HepG2 (cell line): ENCODE measurements around the gene FAF2. TPM values are rescaled to one million over a fixed set of nuclear protein-coding genes. Genes with fewer than 3 reads are reported as not detected.

ENCODE experiments used
- FOXK1 ChIP-seq: sonication (generic); formaldehyde crosslinking; IDR thresholded peaks from 2 replicates; pipeline ENCODE4 v1.4.0; 2020; ENCODE audit warnings: low read depth, missing genetic modification reagents, borderline replicate concordance
- FOXK2 ChIP-seq: fragments of 450-650 bp; IDR thresholded peaks from 2 replicates; pipeline ENCODE4 v1.6.1; 2016
- GABPA ChIP-seq, 2 experiments: IDR thresholded peaks; 2 replicates each; pipeline ENCODE4 v1.6.1; 2011 to 2016; ENCODE audit warnings: low read depth in 2 of 2, low read length in 1 of 2, missing biosample characterization in 1 of 2, missing genetic modification characterization in 1 of 2
- HOXA5 ChIP-seq: sonication (generic); formaldehyde crosslinking; IDR thresholded peaks from 2 replicates; pipeline ENCODE4 v1.4.0; 2020; ENCODE audit warnings: missing genetic modification reagents
- IRX3 ChIP-seq: sonication (generic); formaldehyde crosslinking; IDR thresholded peaks from 2 replicates; pipeline ENCODE4 v1.8.1; 2023; ENCODE audit warnings: mild to moderate bottlenecking, low read depth, missing genetic modification reagents, borderline replicate concordance
- KDM1A ChIP-seq: IDR thresholded peaks from 2 replicates; pipeline ENCODE4 v1.6.1; 2016; ENCODE audit warnings: missing compliant biosample characterization
- NBN ChIP-seq: fragments of 450-650 bp; conservative IDR thresholded peaks from 2 replicates; pipeline ENCODE4 v1.6.1; 2017
- PCBP1 ChIP-seq: fragments of 200-400 bp; formaldehyde crosslinking; IDR thresholded peaks from 2 replicates; pipeline ENCODE4 v1.6.1; 2017; ENCODE audit warnings: mild to moderate bottlenecking, low read depth, low read length, borderline replicate concordance
- SALL2 ChIP-seq: sonication (generic); formaldehyde crosslinking; IDR thresholded peaks from 2 replicates; pipeline ENCODE4 v1.8.1; 2023; ENCODE audit warnings: mild to moderate bottlenecking, missing genetic modification reagents, inconsistent platforms
- SP5 ChIP-seq: IDR thresholded peaks from 2 replicates; pipeline ENCODE4 v1.6.1; 2016; ENCODE audit warnings: low read depth, borderline replicate concordance
- ZNF883 ChIP-seq: sonication (generic); formaldehyde crosslinking; IDR thresholded peaks from 2 replicates; pipeline ENCODE4 v1.5.1; 2020; ENCODE audit warnings: mild to moderate bottlenecking, missing genetic modification reagents; ENCODE audit errors: not compliant biosample characterization
- polyA plus RNA-seq, 8 experiments: library from polyadenylated mRNA; depleted of rRNA in 3 of 8; stranded (reverse) in 7 of 8; unstranded in 1 of 8; fragments of >200 nt; fragmentation: Illumina TruSeq in 4 of 8; extraction: Trizol in 4 of 8; gene quantifications; 2 replicates each; pipeline versions ENCODE4 v1.2.1 to v1.2.3, GENCODE V29; 2011 to 2016; ENCODE audit warnings: low read depth in 4 of 8, missing spikeins in 1 of 8, mixed read lengths in 1 of 8; ENCODE audit not compliant: insufficient read depth in 1 of 8
- total RNA-seq, 5 experiments: library from RNA; depleted of rRNA; stranded (reverse); fragments of >200 nt; fragmentation: Illumina TruSeq; extraction: Trizol; gene quantifications; 2 replicates each; pipeline ENCODE4 v1.2.3, GENCODE V29; 2016; ENCODE audit warnings: low read depth in 1 of 5
- TF ChIP-seq, protein P1 (sequence below): sonication (generic); formaldehyde crosslinking; IDR thresholded peaks from 2 replicates; pipeline ENCODE4 v1.8.1; 2023; ENCODE audit warnings: mild to moderate bottlenecking, moderate library complexity, missing genetic modification reagents
- TF ChIP-seq, protein P2 (sequence below): sonication (generic); formaldehyde crosslinking; IDR thresholded peaks from 2 replicates; pipeline ENCODE4 v1.5.0; 2020; ENCODE audit warnings: missing genetic modification reagents, mild to moderate bottlenecking, borderline replicate concordance
- TF ChIP-seq, protein P3 (sequence below): sonication (generic); formaldehyde crosslinking; IDR thresholded peaks from 2 replicates; pipeline ENCODE4 v1.5.0; 2020; ENCODE audit warnings: mild to moderate bottlenecking, missing genetic modification reagents
- TF ChIP-seq, protein P4 (sequence below): sonication (generic); formaldehyde crosslinking; IDR thresholded peaks from 2 replicates; pipeline ENCODE4 v1.4.0; 2020; ENCODE audit warnings: low read depth, mild to moderate bottlenecking, missing genetic modification reagents
- TF ChIP-seq, protein P5 (sequence below): sonication (generic); formaldehyde crosslinking; IDR thresholded peaks from 2 replicates; pipeline ENCODE4 v1.4.0; 2020; ENCODE audit warnings: missing genetic modification reagents
- TF ChIP-seq, protein P6 (sequence below): IDR thresholded peaks from 2 replicates; pipeline ENCODE4 v1.6.1; 2016; ENCODE audit warnings: mild to moderate bottlenecking
- TF ChIP-seq, protein P7 (sequence below): IDR thresholded peaks from 2 replicates; pipeline ENCODE4 v1.6.1; 2018; ENCODE audit warnings: missing genetic modification reagents
- TF ChIP-seq, protein P8 (sequence below): sonication (generic); formaldehyde crosslinking; IDR thresholded peaks from 2 replicates; pipeline ENCODE4 v1.5.0; 2020; ENCODE audit warnings: missing genetic modification reagents, mild to moderate bottlenecking, borderline replicate concordance

Gene FAF2
- total and polyA plus RNA-seq, 2 of the 13 experiments (the other 11 are each of a cell fraction or from before 2014, with no cell fraction given) = 27.8 to 34.3 TPM

DNA sequence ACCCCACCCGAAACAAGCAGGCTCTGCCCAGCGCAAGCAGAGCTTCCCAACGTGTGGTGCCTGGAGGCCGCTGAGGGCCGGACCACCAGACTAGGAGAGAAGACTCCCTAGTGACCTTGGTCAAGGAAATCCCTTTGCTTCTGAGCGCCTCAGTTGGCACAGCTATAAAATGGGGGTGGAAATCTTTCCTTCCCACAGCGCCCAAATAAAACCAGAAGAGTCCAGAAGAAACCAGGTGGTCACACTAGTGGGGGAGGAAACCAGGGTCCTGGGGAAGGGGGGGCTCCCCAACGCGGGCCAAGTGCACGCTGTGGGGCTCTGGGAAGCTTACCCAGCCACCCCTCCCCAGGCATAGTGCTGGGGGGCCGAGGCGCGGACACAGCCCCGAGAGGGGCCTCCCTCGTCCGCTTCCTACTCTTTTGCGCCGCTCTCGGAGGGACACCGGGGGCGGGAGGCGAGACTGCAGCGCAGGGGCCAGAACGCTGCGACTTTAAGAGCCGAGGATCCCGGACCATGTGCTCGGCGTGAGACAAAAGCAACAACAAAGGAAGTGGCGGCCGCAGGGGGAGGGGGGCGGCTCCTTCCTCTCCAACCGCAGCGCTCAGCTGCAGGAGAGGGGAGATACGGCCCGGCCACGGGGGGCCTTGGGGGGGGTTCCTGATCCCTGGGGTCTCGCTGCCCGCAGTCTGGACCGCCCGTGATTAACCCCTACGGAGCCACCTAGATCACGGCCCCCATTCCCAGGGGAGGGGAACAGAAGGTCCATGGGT lies 88.1 kb downstream of the FAF2 start (continued):
- TF ChIP-seq SP5 (CRISPR knock-in tag) (no peak), GABPA (IDR thresholded peaks at IDR 0.05; ENCODE audit: low read depth, low read length) (no peak), GABPA (CRISPR knock-in tag; IDR thresholded peaks at IDR 0.05; ENCODE audit: low read depth) (0 out of 2 replicates have a peak, but pooled peaks have one; percentile 4), FOXK2 (peak; percentile 54; the same call in 1 of the 2 replicates), PCBP1 (peak; percentile 36; the same call in 1 of the 2 replicates), HOXA5 (CRISPR knock-in tag) (no peak; the same call in 1 of the 2 replicates), NBN (no peak), IRX3 (CRISPR knock-in tag) (no peak), SALL2 (0 out of 2 replicates have a peak, but pooled peaks have one; percentile 21), KDM1A (CRISPR knock-in tag) (no peak), FOXK1 (CRISPR knock-in tag) (peak; percentile 41; the same call in 1 of the 2 replicates), ZNF883 (CRISPR knock-in tag) (no peak)
- TF ChIP-seq, protein P1, sequence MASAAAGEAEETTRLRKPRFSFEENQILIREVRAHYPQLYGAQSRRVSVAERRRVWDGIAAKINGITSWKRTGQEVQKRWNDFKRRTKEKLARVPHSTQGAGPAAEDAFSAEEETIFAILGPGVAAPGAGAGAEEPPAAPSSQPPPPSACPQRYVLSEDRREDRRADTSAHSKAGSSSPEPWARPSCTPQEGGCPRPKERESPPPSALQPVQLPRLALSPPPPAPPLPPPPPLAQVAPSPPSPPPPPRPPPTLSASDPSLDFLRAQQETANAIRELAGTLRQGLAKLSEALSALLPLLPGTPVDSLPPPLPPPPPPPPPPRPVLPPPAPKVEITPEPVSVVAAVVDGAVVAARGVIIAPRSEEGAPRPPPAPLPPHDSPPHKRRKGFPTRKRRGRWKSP (CRISPR knock-in tag) = no peak
- TF ChIP-seq, protein P2, sequence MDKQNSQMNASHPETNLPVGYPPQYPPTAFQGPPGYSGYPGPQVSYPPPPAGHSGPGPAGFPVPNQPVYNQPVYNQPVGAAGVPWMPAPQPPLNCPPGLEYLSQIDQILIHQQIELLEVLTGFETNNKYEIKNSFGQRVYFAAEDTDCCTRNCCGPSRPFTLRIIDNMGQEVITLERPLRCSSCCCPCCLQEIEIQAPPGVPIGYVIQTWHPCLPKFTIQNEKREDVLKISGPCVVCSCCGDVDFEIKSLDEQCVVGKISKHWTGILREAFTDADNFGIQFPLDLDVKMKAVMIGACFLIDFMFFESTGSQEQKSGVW = 0 out of 2 replicates have a peak, but pooled peaks have one; percentile 29
- TF ChIP-seq, protein P3, sequence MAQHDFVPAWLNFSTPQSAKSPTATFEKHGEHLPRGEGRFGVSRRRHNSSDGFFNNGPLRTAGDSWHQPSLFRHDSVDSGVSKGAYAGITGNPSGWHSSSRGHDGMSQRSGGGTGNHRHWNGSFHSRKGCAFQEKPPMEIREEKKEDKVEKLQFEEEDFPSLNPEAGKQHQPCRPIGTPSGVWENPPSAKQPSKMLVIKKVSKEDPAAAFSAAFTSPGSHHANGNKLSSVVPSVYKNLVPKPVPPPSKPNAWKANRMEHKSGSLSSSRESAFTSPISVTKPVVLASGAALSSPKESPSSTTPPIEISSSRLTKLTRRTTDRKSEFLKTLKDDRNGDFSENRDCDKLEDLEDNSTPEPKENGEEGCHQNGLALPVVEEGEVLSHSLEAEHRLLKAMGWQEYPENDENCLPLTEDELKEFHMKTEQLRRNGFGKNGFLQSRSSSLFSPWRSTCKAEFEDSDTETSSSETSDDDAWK = no peak
- TF ChIP-seq, protein P4, sequence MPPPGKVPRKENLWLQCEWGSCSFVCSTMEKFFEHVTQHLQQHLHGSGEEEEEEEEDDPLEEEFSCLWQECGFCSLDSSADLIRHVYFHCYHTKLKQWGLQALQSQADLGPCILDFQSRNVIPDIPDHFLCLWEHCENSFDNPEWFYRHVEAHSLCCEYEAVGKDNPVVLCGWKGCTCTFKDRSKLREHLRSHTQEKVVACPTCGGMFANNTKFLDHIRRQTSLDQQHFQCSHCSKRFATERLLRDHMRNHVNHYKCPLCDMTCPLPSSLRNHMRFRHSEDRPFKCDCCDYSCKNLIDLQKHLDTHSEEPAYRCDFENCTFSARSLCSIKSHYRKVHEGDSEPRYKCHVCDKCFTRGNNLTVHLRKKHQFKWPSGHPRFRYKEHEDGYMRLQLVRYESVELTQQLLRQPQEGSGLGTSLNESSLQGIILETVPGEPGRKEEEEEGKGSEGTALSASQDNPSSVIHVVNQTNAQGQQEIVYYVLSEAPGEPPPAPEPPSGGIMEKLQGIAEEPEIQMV (CRISPR knock-in tag) = no peak
- TF ChIP-seq, protein P5, sequence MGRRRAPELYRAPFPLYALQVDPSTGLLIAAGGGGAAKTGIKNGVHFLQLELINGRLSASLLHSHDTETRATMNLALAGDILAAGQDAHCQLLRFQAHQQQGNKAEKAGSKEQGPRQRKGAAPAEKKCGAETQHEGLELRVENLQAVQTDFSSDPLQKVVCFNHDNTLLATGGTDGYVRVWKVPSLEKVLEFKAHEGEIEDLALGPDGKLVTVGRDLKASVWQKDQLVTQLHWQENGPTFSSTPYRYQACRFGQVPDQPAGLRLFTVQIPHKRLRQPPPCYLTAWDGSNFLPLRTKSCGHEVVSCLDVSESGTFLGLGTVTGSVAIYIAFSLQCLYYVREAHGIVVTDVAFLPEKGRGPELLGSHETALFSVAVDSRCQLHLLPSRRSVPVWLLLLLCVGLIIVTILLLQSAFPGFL (CRISPR knock-in tag) = no peak
- TF ChIP-seq, protein P6, sequence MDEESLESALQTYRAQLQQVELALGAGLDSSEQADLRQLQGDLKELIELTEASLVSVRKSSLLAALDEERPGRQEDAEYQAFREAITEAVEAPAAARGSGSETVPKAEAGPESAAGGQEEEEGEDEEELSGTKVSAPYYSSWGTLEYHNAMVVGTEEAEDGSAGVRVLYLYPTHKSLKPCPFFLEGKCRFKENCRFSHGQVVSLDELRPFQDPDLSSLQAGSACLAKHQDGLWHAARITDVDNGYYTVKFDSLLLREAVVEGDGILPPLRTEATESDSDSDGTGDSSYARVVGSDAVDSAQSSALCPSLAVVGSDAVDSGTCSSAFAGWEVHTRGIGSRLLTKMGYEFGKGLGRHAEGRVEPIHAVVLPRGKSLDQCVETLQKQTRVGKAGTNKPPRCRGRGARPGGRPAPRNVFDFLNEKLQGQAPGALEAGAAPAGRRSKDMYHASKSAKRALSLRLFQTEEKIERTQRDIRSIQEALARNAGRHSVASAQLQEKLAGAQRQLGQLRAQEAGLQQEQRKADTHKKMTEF (CRISPR knock-in tag) = peak; percentile 2; the same call in 1 of the 2 replicates
- TF ChIP-seq, protein P7, sequence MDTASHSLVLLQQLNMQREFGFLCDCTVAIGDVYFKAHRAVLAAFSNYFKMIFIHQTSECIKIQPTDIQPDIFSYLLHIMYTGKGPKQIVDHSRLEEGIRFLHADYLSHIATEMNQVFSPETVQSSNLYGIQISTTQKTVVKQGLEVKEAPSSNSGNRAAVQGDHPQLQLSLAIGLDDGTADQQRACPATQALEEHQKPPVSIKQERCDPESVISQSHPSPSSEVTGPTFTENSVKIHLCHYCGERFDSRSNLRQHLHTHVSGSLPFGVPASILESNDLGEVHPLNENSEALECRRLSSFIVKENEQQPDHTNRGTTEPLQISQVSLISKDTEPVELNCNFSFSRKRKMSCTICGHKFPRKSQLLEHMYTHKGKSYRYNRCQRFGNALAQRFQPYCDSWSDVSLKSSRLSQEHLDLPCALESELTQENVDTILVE (CRISPR knock-in tag) = no peak
- TF ChIP-seq, protein P8, sequence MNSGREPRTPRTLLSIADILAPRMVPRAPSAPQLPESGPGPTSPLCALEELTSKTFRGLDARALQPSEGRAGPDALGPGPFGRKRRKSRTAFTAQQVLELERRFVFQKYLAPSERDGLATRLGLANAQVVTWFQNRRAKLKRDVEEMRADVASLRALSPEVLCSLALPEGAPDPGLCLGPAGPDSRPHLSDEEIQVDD (CRISPR knock-in tag) = 0 out of 2 replicates have a peak, but pooled peaks have one; percentile 55
